Peyer's patch (tissue), 4 donors: ENCODE measurements around the gene KAZN. TPM values are rescaled to one million over a fixed set of nuclear protein-coding genes. Genes with fewer than 3 reads are reported as not detected.
A peak's percentile ranks its signal among the peaks of the same experiment; 100 is the strongest.

Experiments
- DNase-seq, 3 donors: peaks; one replicate each; pipeline ENCODE4 v3.0.0-alpha.2; 2017 to 2019
- H3K27ac ChIP-seq, 4 donors: fragments of 200-600 bp; sonication (generic); one replicate each; pipeline ENCODE4 v1.5.1; 2016 to 2019
- H3K27me3 ChIP-seq, 2 donors: fragments of 200-600 bp; sonication (generic); one replicate each; pipeline ENCODE4 v1.5.1; 2019
- H3K36me3 ChIP-seq, 3 donors: fragments of 200-600 bp; sonication (generic); one replicate each; pipeline ENCODE4 v1.5.1; 2016 to 2019
- H3K4me1 ChIP-seq, 4 donors: fragments of 200-600 bp; sonication (generic); one replicate each; pipeline ENCODE4 v1.5.1; 2016 to 2019
- H3K4me3 ChIP-seq, 4 donors: fragments of 200-600 bp; sonication (generic); 1 replicate in 3 of 4; 2 replicates in 1 of 4; pipeline ENCODE4 v1.5.1; 2016 to 2019; ENCODE audit warnings: mild to moderate bottlenecking in 1 of 4
- H3K9me3 ChIP-seq, 4 donors: fragments of 200-600 bp; sonication (generic); one replicate each; pipeline ENCODE4 v1.5.1; 2016 to 2019; ENCODE audit warnings: mild to moderate bottlenecking in 1 of 4
- CTCF ChIP-seq, 6 experiments: fragments of 450-650 bp in 4 of 6; fragments of 200-600 bp in 2 of 6; sonication (generic) in 1 of 6; IDR thresholded peaks; one replicate each; pipeline ENCODE4 v1.5.1; 2017 to 2019; ENCODE audit warnings: antibody characterized with exemption in 6 of 6, mild to moderate bottlenecking in 3 of 6, moderate library complexity in 1 of 6
- POLR2A ChIP-seq, 2 donors: fragments of 450-650 bp; IDR thresholded peaks; one replicate each; pipeline ENCODE4 v1.5.1; 2017; ENCODE audit warnings: antibody characterized with exemption in 2 of 2, mild to moderate bottlenecking in 2 of 2, moderate library complexity in 2 of 2
- total RNA-seq, 4 donors: library from RNA; depleted of rRNA; stranded (reverse); fragments of >200 nt; gene quantifications; one replicate each; pipeline ENCODE4 v1.1.0, GENCODE V29; 2016

KAZN gene
- total RNA-seq, 4 donors from 2014 or later: 14.9 to 25.5 (median 21.7) TPM

- Histone ChIP-seq H3K4me3 (no peak overlapping the region), H3K9me3 (no peaks in the 10 kb centered on the region), H3K27me3 (no peaks in the 10 kb centered on the region), H3K27ac (peak overlapping the region in 1 of 4 donors; percentile 19), H3K36me3 (no peaks in the 10 kb centered on the region), H3K4me1 (no peaks in the 10 kb centered on the region)
- no peak for TF ChIP-seq CTCF (IDR thresholded peaks at IDR 0.05)
- TF ChIP-seq POLR2A (IDR thresholded peaks at IDR 0.05): no peak
- no peak for DNase-seq
These were observed 15.4 kb downstream of the KAZN start for GRCh38 chr1:14613926-14614325.

- H3K27ac ChIP-seq: no peak overlapping the region
These were observed 15.9 kb downstream of the KAZN start for GRCh38 chr1:14614341-14614740.

GRCh38 chr1:14615549-14616218 lies 17.2 kb downstream of the KAZN start:
- Histone ChIP-seq H3K9me3 (no peaks in the 10 kb centered on the region), H3K4me1 (no peaks in the 10 kb centered on the region)
- TF ChIP-seq CTCF (IDR thresholded peaks at IDR 0.05) (no peak), POLR2A (IDR thresholded peaks at IDR 0.05) (no peak)

More at GRCh38 chr1:14614341-14614740, 15.9 kb downstream of the KAZN start:
- no peak overlapping the region for H3K4me3 ChIP-seq
- no peak for TF ChIP-seq POLR2A (IDR thresholded peaks at IDR 0.05)
- no peak for TF ChIP-seq CTCF (IDR thresholded peaks at IDR 0.05)
- H3K36me3 ChIP-seq: no peaks in the 10 kb centered on the region
- DNase-seq: no peak
- no peaks in the 10 kb centered on the region for H3K9me3 ChIP-seq
- no peaks in the 10 kb centered on the region for H3K27me3 ChIP-seq
- no peaks in the 10 kb centered on the region for H3K4me1 ChIP-seq

GRCh38 chr1:14616632-14617396 lies 18.3 kb downstream of the KAZN start:
- H3K36me3 ChIP-seq: no peaks in the 10 kb centered on the region
- no peaks in the 10 kb centered on the region for H3K9me3 ChIP-seq
- no peaks in the 10 kb centered on the region for H3K4me1 ChIP-seq
- no peak for DNase-seq
- H3K27ac ChIP-seq: no peak overlapping the region
- no peaks in the 10 kb centered on the region for H3K27me3 ChIP-seq
- TF ChIP-seq POLR2A (IDR thresholded peaks at IDR 0.05) (no peak), CTCF (IDR thresholded peaks at IDR 0.05) (no peak)
- no peak overlapping the region for H3K4me3 ChIP-seq

More at GRCh38 chr1:14615549-14616218, 17.2 kb downstream of the KAZN start:
- DNase-seq: no peak
- Histone ChIP-seq H3K27ac (no peak overlapping the region), H3K27me3 (no peaks in the 10 kb centered on the region), H3K4me3 (no peak overlapping the region), H3K36me3 (no peaks in the 10 kb centered on the region)

GRCh38 chr1:14617791-14618190 lies 19.3 kb downstream of the KAZN start:
- Histone ChIP-seq H3K27me3 (no peaks in the 10 kb centered on the region), H3K9me3 (no peaks in the 10 kb centered on the region), H3K27ac (no peak overlapping the region), H3K4me3 (no peak overlapping the region), H3K4me1 (no peaks in the 10 kb centered on the region), H3K36me3 (no peaks in the 10 kb centered on the region)
- no peak for DNase-seq
- TF ChIP-seq CTCF (IDR thresholded peaks at IDR 0.05) (no peak), POLR2A (IDR thresholded peaks at IDR 0.05) (no peak)
